ENCODE results near the gene ARHGEF9. TPM values are rescaled to one million over a fixed set of nuclear protein-coding genes. Genes with fewer than 3 reads are reported as not detected.
A peak's percentile ranks its signal among the peaks of the same experiment; 100 is the strongest.
"Not testable (repeated sequence)": the region's sequence is repeated elsewhere in the genome, so short reads cannot be mapped to it uniquely, and the experiment has no call there.

ARHGEF9 gene
- 38.0 TPM for total RNA-seq
- long read RNA-seq, partial matches to known transcripts, result 1 of 9 reads
- long read RNA-seq, other reads (novel, unspliced or antisense), result 6 of 9 reads

DNA sequence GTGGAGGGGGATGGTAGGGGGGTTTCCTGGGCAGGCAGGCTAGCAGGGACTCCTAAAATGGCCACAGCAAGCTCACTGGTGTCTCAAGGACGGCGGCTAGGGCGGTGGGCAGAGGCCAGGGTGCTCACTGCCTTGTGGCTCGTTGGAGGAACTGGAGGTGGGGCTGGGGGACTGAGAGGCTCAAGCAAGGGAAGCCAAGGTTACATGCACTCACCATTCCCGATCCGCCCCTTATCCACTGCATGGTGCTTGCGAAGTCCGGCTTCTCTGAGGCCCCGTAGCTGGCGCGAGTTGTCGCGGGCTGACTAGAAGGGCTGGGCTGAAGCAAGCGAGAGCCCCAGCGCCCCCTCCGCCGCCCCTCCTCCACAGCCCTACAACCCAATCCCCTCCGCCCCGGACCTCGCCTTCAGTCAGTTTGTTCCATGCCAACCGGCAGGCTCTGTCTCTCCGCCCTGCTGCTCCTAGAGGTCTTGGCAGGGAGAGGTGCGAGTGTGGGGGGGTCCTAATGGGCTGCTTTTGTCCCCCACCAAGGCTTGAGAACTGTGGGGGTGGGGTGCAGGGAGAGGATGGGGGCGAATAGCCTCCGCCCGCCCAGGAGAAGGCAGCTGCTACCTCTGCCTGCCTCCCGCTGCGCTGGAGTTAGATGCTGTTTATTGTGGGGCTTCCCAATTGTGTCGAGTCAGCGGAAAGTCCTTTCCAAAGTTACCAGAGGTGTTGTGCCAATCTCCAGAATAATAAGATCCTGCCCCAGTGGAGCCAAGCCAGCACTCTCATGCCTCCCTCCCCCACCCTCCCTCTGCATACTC lies at the start of gene ARHGEF9:
Gene ARHGEF9, minus strand, starts transcription at position 313 of the 806 bp plus-strand sequence. Its CDS starts 69 bp downstream, at position 244.
- peak; percentile 63 for ATAC-seq
- peak; percentile 60 for DNase-seq (ENCODE audit: missing footprints)
- intact Hi-C loops (cut with DNase I), result no loop called here

DNA sequence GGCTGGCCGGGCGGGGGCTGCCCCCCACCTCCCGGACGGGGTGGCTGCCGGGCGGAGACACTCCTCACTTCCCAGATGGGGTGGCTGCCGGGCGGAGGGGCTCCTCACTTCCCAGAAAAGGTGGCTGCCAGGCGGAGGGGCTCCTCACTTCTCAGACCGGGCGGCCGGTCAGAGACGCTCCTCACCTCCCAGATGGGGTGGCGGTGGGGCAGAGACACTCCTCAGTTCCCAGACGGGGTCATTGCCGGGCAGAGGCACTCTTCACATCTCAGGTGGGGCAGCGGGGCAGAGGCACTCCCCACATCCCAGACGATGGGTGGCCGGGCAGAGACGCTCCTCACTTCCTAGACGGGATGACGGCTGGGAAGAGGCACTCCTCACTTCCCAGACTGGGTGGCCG lies 40.4 kb upstream of the ARHGEF9 start:
- DNase-seq (ENCODE audit: missing footprints); intact Hi-C loops (cut with DNase I); ATAC-seq: not testable (repeated sequence)

DNA sequence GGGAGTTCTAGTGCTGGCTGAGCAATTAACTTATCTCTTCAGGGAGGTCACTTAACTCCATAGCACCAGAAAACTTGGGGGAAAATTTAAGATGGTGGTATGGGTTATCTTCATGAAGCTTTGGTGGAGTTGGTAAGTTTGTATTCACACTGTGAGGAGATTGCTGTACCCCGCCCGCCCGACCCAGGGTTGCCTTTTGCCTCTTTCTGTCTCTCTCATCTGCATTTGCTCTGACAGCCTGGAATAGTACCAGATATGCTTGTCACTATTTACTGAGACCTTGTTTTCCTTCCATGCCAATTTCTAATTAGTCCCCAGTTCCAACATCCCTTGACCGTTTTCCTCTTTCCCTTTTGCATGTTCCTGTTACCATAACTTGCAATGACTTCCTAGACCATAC lies 33.1 kb upstream of the ARHGEF9 start:
- DNase-seq (ENCODE audit: missing footprints) (no peak), ATAC-seq (no peak)
- intact Hi-C loops (cut with DNase I), result no loop called here

DNA sequence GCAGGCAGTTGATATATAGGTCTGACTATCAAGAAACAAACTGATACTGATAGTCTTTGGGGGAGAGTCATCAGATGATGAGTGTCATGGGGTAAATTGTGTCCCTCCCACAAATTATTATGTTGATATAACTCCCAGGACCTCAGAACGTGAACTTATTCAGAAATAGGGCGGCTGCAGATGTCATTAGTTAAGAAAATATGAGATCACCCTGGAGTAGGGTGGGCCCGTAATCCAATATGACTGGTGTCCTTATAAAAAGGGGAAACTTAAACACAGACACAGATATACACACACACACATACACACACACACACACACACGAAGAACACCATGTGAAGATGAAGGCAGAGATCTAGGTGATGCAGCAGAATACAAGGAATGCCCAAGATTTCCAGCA lies 32.7 kb upstream of the ARHGEF9 start:
- ATAC-seq, result no peak
- DNase-seq (ENCODE audit: missing footprints), result no peak
- intact Hi-C loops (cut with DNase I), result no loop called here

DNA sequence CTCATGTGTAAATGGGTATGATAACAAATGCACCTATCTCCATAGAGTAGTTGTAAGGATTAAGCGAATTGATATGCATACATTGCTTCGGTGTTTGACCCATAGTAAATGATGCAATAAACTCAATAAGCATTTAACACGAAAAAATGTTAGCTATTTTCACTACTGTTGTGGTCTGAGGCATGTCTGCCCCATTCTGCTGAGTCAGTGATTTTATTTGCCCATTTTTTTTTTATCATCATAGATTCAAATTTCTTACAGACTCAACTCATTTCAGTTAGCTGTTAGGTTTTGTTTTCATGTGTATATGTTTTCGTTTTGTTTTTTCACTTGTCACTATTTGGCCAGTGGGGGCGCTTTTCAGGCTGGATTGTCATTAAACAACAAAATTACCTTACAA lies 27.8 kb upstream of the ARHGEF9 start:
- no peak for ATAC-seq
- DNase-seq (ENCODE audit: missing footprints), result no peak
- intact Hi-C loops (cut with DNase I), result no loop called here

DNA sequence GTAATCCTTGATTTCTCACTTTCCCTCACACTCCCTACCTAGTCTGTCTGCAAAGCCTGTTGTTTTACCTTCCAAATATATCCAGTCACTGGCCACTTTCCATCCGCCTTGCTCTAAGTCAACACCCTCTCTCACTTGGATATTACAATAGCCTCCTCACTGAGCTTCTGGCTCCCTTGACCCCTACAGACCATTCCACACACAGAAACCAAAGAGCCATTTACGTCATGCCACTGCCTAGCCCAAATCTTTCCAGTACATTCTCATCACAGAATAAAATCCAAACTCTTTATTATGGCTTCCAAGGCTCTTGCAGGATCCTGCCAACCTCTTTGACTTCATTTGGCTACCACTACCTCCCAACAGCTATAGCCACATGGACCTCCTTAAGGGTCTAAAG lies 25.7 kb upstream of the ARHGEF9 start:
- no peak for DNase-seq (ENCODE audit: missing footprints)
- intact Hi-C loops (cut with DNase I), result no loop called here
- ATAC-seq, result no peak

DNA sequence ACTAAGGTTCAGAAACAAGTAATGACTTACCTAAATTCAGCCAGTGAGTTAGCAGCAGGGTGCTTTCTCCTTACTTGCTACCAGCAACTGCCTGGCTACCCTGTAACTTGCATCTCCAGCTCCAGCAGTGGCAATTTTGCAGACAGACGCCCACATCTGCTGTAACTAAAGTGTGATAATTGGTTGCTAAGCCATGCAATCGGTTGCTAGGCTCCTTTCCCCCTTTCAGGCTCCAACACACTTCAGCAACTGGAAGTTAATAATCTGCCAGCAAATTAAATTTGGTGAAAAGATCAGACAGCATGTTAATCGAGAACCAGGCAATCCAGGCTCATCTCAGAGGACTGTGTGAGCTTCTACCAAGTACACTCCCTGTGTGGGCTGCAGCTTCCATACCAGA lies 24.2 kb upstream of the ARHGEF9 start:
- intact Hi-C loops (cut with DNase I), result no loop called here
- ATAC-seq (no peak), DNase-seq (ENCODE audit: missing footprints) (no peak)

DNA sequence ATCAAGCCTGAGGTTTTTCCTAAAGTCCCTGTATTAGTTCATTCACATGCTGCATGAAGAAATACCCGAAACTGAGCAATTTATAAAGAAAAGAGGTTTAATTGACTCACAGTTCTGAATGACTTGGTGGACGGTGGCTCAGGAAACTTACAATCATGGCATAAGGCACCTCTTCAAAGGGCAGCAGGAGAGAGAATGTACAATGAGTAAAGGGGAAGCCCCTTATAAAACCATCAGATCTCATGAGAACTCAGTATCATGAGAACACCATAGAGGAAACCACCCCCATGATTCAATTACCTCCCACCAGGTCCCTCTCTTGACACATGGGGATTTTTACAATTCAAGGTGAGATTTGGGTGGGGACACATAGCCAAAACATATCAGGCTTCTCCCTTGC lies 10.4 kb upstream of the ARHGEF9 start:
- ATAC-seq; intact Hi-C loops (cut with DNase I); DNase-seq (ENCODE audit: missing footprints): not testable (repeated sequence)

DNA sequence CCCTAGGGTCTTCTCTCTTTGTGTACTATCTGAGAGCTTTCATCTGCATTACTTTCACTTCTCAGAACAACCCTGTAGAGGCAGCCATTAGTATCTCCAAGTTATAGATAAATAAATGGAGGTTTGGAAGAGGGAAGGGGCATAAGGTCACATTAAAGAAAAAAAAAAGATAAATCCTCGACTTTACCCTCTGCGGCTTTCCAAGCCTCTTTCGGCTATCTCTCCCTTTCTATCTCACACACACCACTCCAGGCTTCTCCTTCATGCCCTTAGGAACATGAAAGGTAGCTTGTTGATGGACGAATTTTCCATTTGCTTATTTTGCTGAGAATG lies 660 bp upstream of the ARHGEF9 start:
- DNase-seq (ENCODE audit: missing footprints) (no peak), ATAC-seq (no peak)
- intact Hi-C loops (cut with DNase I), result no loop called here

DNA sequence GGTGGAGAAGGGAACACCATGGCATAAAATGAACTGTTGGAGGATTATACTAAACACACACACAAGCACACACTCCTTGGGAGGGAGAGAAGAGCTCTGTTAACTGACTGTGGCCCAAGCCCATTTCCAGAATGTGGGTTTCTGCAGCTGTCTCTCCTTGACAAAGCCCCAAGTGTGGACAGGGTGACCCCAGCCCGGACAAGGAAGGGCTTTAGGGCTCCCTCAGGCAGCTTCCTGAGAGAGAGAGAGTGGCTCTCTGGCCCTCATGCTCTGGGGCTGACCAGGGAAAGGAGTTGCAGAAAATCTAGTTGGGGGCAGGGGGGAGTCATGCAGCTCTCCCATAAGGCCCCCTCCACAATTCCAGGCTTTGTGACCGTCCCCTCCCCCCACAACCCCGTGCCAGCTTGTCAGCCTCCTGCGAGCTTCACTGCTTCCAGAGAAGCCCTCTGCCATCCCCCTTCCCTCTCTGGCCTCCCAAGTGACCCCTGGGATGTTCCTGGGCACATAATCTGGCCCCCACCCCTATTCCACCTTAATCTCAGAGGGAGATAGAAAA lies 590 bp downstream of the ARHGEF9 start:
- intact Hi-C loops (cut with DNase I), result no loop called here

DNA sequence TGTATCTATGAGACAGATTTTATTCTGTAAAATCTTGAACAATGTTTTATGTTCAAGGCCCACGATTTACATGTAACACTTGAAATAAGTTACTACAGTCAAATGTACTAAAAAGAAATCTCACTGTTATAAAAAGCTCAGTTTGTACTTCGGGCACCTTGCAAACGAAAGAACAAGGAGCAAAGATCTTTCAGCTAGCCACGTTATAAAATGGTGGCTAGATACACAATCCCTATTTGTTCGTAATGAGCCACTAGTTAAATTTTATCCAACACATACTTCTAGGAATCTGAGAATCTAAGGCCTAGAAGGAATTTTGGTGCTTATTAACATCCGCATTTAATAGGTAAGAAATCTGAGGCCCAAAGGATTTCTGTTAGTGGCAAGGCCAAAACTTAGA lies 2.5 kb downstream of the ARHGEF9 start:
- no peak for DNase-seq (ENCODE audit: missing footprints)
- ATAC-seq, result no peak
- intact Hi-C loops (cut with DNase I), result no loop called here

More for the DNA sequence above, 590 bp downstream of the ARHGEF9 start:
- DNase-seq (ENCODE audit: missing footprints) (no peak), ATAC-seq (peak; percentile 26)

DNA sequence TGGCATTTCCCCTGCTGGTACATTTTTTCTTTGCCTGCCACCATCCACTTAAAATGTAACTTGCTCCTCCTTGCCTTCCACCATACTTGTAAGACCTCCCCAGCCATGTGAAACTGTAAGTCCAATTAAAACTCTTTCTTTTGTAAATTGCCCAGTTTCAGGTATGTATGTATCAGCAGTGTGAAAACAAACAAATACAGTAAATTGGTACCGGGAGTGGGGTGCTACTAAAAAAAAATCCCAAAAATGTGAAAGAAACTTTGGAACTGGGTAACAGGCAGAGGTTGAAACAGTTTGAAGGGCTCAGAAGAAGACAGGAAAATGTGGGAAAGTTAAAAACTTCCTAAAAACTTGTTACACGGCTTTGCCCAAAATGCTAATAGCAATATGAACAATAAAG lies 16.3 kb downstream of the ARHGEF9 start:
- intact Hi-C loops (cut with DNase I), result no loop called here
- ATAC-seq (no peak), DNase-seq (ENCODE audit: missing footprints) (no peak)

DNA sequence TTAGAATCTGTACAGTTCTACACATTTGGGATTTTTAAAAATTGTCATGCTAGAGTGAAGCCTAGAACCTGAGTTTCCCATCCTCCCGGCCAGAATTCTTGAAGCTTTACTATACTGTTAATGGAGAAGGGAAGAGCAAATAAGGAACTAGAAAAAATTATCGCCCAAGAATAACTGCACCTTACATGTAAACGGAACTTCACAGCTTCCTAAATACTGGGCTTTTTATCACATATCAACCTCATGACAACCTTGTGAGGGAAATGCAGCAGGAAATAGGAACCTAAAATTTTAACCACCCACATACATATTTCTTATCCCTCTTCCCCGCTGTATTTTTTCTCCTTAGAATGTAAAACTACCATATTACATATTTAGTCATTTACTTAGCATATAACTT lies 19.3 kb downstream of the ARHGEF9 start:
- intact Hi-C loops (cut with DNase I), result no loop called here
- no peak for ATAC-seq

DNA sequence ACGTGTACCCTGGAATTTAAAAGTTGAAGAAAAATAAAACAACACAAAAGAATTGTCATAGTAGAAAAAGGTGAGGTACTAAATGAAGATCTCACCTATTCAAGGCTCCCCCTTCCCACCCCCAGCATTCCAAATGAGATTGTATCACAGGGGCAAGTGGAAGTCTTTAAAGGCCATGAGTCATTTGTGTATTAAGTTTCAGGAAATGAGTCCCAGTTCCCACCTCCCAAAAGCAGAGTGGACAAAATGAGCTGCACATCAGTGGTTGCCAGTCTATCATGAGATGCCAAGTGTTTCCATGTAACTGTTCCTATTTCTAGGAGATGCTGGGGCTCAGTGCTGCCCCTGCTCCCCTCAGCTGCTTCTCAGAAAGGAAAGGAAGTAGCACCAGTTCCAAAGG lies 20.1 kb downstream of the ARHGEF9 start:
- intact Hi-C loops (cut with DNase I), result no loop called here
- ATAC-seq, result no peak
- no peak for DNase-seq (ENCODE audit: missing footprints)

More for the DNA sequence above, 19.3 kb downstream of the ARHGEF9 start:
- no peak for DNase-seq (ENCODE audit: missing footprints)

DNA sequence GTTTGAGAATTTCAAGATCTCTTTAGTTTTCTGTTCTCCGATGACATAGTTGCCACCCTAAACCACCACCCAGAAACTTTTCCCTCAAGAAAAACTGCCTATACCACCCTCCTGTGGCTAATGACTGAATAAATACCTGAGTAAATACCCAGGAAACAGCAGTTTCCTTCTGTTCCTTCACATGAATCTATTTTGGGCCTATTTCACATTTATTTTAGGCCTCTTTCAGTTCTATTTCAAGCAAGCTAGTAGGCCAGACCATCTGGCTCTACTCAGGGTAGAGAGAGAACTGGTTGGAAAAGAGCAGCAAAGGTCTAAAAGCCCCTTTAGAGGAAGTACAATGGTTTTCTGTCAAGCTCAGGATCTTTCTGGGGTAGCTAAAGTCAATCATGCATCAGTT lies 23.4 kb downstream of the ARHGEF9 start:
- intact Hi-C loops (cut with DNase I), result no loop called here
- ATAC-seq (no peak), DNase-seq (ENCODE audit: missing footprints) (no peak)

DNA sequence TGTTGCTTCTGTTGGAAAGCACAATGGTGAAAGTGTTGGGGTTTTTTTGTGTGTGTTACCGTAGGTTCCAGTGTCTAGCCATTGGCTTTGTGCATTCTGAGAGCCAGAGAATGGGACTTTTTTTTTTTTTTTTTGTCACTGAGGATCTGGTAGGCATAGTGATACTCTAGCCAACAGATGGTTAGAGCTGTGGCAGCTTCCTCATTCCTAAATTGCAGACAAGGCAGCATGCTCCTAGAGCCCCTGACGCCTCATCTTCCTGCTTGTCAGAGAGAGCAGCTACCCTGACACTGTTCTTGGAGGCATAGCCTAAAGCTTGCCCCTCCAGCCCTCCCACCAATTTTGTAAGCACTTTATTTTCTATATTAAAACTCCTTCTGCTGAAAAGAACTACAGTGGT lies 27.0 kb downstream of the ARHGEF9 start:
- no peak for DNase-seq (ENCODE audit: missing footprints)
- ATAC-seq, result no peak
- intact Hi-C loops (cut with DNase I), result loop anchor here (10.0 kb wide), 1 partner anchor 103 kb away; no protein-coding TSS in a partner anchor

DNA sequence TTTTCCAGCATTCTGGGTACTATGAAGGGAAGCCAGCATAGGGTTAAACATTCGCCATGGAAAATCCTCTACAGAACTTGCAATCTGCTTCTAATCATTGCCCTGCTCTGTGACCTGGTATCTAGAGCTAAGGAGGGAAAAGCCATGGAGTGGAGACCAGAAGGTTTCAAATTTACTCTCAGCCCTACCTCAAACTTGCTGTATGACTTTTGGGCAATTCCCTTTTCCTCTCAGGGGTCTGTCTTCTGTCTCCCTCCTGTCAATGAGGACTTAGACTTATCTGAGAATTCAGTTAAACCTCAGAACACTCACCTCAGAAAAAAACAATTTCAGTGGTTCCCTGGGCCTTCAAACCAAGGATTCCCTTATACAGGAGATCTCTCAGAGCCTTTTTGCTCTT lies 29.1 kb downstream of the ARHGEF9 start:
- intact Hi-C loops (cut with DNase I), result loop anchor here (10.0 kb wide), 1 partner anchor 101 kb away; no protein-coding TSS in a partner anchor
- DNase-seq (ENCODE audit: missing footprints) (no peak), ATAC-seq (no peak)

DNA sequence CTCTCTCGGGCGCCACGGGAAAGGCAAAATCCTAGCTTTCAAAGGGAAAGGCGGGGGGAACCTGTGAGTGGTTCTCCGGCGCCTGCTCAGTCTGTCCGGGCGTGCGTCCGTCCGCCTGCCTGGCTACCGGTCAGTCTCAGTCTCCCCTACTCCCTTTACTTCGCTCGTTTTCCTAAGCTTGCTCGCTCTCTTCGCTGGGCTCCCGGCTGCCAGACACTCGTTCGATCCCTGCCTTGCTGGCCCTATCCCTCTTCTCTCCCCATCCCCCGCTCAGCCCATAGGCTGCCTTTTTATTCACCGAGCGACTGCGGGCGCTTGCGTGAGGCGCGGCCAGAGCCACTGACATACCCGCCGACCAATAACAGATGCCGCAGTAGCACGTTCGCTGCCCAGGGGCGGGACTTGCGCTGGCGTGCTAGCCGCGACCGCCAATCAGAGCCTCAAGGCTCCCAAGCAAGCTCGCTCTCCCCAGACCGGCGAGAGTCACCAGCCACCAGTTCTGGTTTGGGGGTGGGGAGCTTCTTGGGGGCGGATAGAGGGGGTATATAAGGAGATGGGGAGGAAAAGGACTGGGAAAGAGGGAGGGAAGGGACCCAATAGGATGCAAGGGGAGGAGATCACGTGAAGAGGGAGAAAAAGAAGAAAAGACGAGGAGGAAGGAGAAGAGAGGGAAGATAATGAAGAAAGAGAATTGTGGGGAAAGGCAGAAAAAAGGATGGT lies 30.0 kb downstream of the ARHGEF9 start:
- ATAC-seq (peak; percentile 98), DNase-seq (ENCODE audit: missing footprints) (peak; percentile 95)
- intact Hi-C loops (cut with DNase I), result loop anchor here (5.0 to 10.0 kb wide), 2 partner anchors 43 to 100 kb away; no protein-coding TSS in a partner anchor

DNA sequence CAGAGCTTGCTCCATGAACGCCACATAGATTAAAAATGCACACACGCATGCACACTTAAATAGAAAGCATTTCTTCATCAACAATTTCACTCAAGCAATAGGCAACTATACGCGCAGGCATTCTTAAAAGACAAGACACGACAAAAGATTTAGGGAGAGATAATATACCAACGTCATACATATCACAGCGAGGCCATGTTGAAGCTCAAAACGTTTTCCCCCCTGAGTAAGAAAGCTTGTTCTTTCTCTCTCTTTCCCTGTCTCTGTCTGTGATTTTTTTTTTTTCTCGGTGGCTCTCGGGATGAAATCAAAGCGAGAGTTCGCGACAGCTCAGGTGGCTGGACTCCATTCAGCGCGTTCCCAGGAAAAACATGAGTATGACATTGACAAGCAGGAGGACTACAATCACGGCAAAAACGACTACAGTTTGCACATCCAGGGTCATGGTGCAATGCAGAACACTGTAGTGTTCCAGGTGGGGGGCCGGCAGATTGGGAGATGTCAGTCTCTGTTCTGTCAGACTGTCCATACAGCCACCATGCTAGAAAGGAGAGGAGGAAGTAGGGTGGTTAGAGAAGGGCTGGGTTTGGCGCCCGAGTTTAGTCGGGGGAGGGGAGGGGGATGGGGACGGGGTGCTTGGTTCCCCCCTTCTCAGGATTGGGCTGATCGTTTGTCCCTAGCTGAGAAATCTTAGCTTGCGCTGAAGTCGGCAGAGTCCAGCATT lies 30.7 kb downstream of the ARHGEF9 start:
- intact Hi-C loops (cut with DNase I), result loop anchor here (5.0 to 10.0 kb wide), 2 partner anchors 42 to 99 kb away; no protein-coding TSS in a partner anchor
- DNase-seq (ENCODE audit: missing footprints), result no peak
- ATAC-seq, result peak; percentile 46
